GM12878 (cell line): ENCODE results near the gene FADS3. TPM values are rescaled to one million over a fixed set of nuclear protein-coding genes. Genes with fewer than 3 reads are reported as not detected.
A peak's percentile ranks its signal among the peaks of the same experiment; 100 is the strongest.

Source experiments
- BACH1 ChIP-seq: fragments of 450-650 bp; IDR thresholded peaks from 2 replicates; pipeline ENCODE4 v1.6.1; 2017; ENCODE audit warnings: mild to moderate bottlenecking, borderline replicate concordance
- BHLHE40 ChIP-seq, 2 experiments: fragments of 450-650 bp in 1 of 2; IDR thresholded peaks; 2 replicates each; pipeline ENCODE4 v1.6.1; 2011 to 2017; ENCODE audit warnings: low read depth in 2 of 2, borderline replicate concordance in 1 of 2, improper control_type of control experiment in 1 of 2, low read length in 1 of 2, mild to moderate bottlenecking in 1 of 2
- CBX5 ChIP-seq: sonication (generic); IDR thresholded peaks from 2 replicates; pipeline ENCODE4 v1.6.1; 2016; ENCODE audit warnings: low read depth, moderate library complexity, mild to moderate bottlenecking, inconsistent platforms
- IKZF1 ChIP-seq: fragments of 450-650 bp; conservative IDR thresholded peaks from 2 replicates; pipeline ENCODE4 v1.6.1; 2017; ENCODE audit warnings: antibody characterized with exemption, mild to moderate bottlenecking
- IRF4 ChIP-seq: IDR thresholded peaks from 2 replicates; pipeline ENCODE4 v1.6.1; 2011; ENCODE audit warnings: low read depth, low read length
- LARP7 ChIP-seq: fragments of 450-650 bp; IDR thresholded peaks from 2 replicates; pipeline ENCODE4 v1.6.1; 2017; ENCODE audit warnings: mild to moderate bottlenecking
- MYB ChIP-seq: fragments of 150-350 bp; IDR thresholded peaks from 2 replicates; pipeline ENCODE4 v1.6.1; 2014; ENCODE audit warnings: mild to moderate bottlenecking, low read depth, low read length, borderline replicate concordance
- NR2F1 ChIP-seq: fragments of 450-650 bp; conservative IDR thresholded peaks from 2 replicates; pipeline ENCODE4 v1.6.1; 2017; ENCODE audit warnings: mild to moderate bottlenecking
- PML ChIP-seq: IDR thresholded peaks from 2 replicates; pipeline ENCODE4 v1.6.1; 2012; ENCODE audit warnings: low read length, inconsistent platforms
- SMAD1 ChIP-seq: fragments of 450-650 bp; IDR thresholded peaks from 2 replicates; pipeline ENCODE4 v1.6.1; 2018; ENCODE audit warnings: mild to moderate bottlenecking, low read depth; ENCODE audit not compliant: partially characterized antibody
- SUZ12 ChIP-seq: fragments of 200-600 bp; sonication (generic); IDR thresholded peaks from one replicate; pipeline ENCODE4 v1.6.1; 2018; ENCODE audit warnings: antibody characterized with exemption, mild to moderate bottlenecking; ENCODE audit not compliant: unreplicated experiment
- TAF1 ChIP-seq: IDR thresholded peaks from 2 replicates; pipeline ENCODE4 v1.6.1; 2011; ENCODE audit warnings: mild to moderate bottlenecking, low read depth, low read length, borderline replicate concordance
- TARDBP ChIP-seq: IDR thresholded peaks from 2 replicates; pipeline ENCODE4 v1.6.1; 2016; ENCODE audit warnings: borderline replicate concordance
- TCF3 ChIP-seq: IDR thresholded peaks from 2 replicates; pipeline ENCODE4 v1.6.1; 2012; ENCODE audit warnings: low read depth, mild to moderate bottlenecking, low read length, borderline replicate concordance; ENCODE audit not compliant: insufficient read depth
- WRNIP1 ChIP-seq: IDR thresholded peaks from 2 replicates; pipeline ENCODE4 v1.6.1; 2011; ENCODE audit warnings: low read depth, low read length, improper control_type of control experiment, borderline replicate concordance
- ZNF217 ChIP-seq: fragments of 450-650 bp; IDR thresholded peaks from 2 replicates; pipeline ENCODE4 v1.6.1; 2017; ENCODE audit warnings: antibody characterized with exemption, mild to moderate bottlenecking
- ZNF274 ChIP-seq: IDR thresholded peaks from one replicate; pipeline ENCODE4 v1.8.0; 2011; ENCODE audit not compliant: insufficient read length, insufficient read depth
- polyA plus RNA-seq, 11 experiments: library from polyadenylated mRNA; depleted of rRNA in 4 of 11; unstranded in 6 of 11; stranded (reverse) in 5 of 11; fragments of >200 nt; fragmentation: Nextera tagmentation in 4 of 11; fragmentation: Illumina TruSeq in 1 of 11; extraction: Ambion mirVana in 4 of 11; extraction: Trizol in 1 of 11; gene quantifications; 1 replicate in 1 of 11; 2 replicates in 10 of 11; pipeline versions ENCODE4 v1.2.1 to v1.2.3, GENCODE V29; 2011 to 2016; ENCODE audit warnings: inconsistent platforms in 2 of 11, missing spikeins in 2 of 11, low read depth in 1 of 11
- total RNA-seq, 4 experiments: library from RNA; depleted of rRNA in 3 of 4; stranded (reverse); fragments of >200 nt in 3 of 4; fragmentation: Illumina TruSeq in 1 of 4; extraction: Trizol in 1 of 4; gene quantifications; 2 replicates each; pipeline versions ENCODE4 v1.2.1 to v1.2.3, GENCODE V29; 2013 to 2021
- TF ChIP-seq, protein P1 (sequence below): fragments of 450-650 bp; IDR thresholded peaks from 2 replicates; pipeline ENCODE4 v1.6.1; 2017; ENCODE audit warnings: mild to moderate bottlenecking, moderate library complexity
- TF ChIP-seq, protein P2 (sequence below), 3 experiments: IDR thresholded peaks in 2 of 3; conservative IDR thresholded peaks in 1 of 3; 2 replicates each; pipeline ENCODE4 v1.5.1; 2011; ENCODE audit warnings: low read depth in 3 of 3, low read length in 3 of 3, mild to moderate bottlenecking in 3 of 3, control low read depth in 2 of 3, moderate library complexity in 2 of 3, inconsistent platforms in 1 of 3, mixed read lengths in 1 of 3; ENCODE audit not compliant: control insufficient read depth in 2 of 3, insufficient read depth in 1 of 3; ENCODE audit errors: extremely low read depth in 1 of 3
- TF ChIP-seq, protein P3 (sequence below): fragments of 450-650 bp; IDR thresholded peaks from 2 replicates; pipeline ENCODE4 v1.6.1; 2017; ENCODE audit warnings: mild to moderate bottlenecking
- TF ChIP-seq, protein P4 (sequence below): IDR thresholded peaks from 2 replicates; pipeline ENCODE4 v1.6.1; 2011; ENCODE audit warnings: borderline replicate concordance, low read depth, mild to moderate bottlenecking, moderate library complexity, mixed read lengths, low read length; ENCODE audit not compliant: insufficient read depth; ENCODE audit errors: extremely low read length

The FADS3 gene
- total and polyA plus RNA-seq, 10 of the 15 experiments (the other 5 are each of a cell fraction or from before 2014, with no cell fraction given): 0.23 to 8.1 (median 4.2) TPM

DNA sequence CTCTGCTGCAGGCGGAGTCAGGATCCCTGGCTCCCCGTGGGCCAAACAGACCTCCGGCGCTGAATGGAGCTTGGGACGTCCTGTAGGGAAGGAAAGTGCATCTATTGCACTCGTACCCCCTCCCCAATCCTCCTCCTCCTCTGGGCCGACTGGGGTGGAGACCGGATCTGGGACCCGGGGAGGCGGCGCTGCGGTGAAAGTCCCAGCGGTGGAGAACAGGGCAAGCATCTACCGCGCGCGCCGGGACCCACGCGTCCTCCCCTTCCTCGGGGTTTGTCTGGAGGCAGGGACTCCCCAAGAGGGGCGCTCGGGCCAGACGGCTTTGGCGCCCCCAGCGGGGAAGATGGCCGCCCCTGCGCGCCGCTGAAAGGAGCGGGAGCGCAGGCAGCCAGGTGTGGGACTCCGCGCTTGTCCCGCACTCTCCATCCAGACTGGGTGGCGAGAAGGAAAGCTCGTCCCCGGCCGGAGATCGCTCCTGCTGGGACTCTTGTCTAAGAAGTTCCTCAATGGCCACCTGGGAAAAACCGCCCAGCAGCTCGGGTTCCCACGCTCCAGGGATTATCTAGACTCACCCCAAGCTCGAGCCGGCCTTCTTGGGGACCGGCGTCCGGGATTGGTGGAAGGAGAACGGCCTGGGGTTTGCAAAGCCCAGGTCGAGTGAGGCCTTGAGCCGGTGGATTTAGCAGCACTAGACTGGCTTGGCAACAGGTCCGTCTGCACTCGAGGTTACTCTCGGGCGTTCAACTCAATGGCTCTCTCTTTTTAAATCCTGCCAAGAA, 62.5 kb downstream of the FADS3 start (continued):
- TF ChIP-seq, protein P1, sequence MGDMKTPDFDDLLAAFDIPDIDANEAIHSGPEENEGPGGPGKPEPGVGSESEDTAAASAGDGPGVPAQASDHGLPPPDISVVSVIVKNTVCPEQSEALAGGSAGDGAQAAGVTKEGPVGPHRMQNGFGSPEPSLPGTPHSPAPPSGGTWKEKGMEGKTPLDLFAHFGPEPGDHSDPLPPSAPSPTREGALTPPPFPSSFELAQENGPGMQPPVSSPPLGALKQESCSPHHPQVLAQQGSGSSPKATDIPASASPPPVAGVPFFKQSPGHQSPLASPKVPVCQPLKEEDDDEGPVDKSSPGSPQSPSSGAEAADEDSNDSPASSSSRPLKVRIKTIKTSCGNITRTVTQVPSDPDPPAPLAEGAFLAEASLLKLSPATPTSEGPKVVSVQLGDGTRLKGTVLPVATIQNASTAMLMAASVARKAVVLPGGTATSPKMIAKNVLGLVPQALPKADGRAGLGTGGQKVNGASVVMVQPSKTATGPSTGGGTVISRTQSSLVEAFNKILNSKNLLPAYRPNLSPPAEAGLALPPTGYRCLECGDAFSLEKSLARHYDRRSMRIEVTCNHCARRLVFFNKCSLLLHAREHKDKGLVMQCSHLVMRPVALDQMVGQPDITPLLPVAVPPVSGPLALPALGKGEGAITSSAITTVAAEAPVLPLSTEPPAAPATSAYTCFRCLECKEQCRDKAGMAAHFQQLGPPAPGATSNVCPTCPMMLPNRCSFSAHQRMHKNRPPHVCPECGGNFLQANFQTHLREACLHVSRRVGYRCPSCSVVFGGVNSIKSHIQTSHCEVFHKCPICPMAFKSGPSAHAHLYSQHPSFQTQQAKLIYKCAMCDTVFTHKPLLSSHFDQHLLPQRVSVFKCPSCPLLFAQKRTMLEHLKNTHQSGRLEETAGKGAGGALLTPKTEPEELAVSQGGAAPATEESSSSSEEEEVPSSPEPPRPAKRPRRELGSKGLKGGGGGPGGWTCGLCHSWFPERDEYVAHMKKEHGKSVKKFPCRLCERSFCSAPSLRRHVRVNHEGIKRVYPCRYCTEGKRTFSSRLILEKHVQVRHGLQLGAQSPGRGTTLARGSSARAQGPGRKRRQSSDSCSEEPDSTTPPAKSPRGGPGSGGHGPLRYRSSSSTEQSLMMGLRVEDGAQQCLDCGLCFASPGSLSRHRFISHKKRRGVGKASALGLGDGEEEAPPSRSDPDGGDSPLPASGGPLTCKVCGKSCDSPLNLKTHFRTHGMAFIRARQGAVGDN: no peak
- no peak for TF ChIP-seq SMAD1
- TF ChIP-seq, protein P2, sequence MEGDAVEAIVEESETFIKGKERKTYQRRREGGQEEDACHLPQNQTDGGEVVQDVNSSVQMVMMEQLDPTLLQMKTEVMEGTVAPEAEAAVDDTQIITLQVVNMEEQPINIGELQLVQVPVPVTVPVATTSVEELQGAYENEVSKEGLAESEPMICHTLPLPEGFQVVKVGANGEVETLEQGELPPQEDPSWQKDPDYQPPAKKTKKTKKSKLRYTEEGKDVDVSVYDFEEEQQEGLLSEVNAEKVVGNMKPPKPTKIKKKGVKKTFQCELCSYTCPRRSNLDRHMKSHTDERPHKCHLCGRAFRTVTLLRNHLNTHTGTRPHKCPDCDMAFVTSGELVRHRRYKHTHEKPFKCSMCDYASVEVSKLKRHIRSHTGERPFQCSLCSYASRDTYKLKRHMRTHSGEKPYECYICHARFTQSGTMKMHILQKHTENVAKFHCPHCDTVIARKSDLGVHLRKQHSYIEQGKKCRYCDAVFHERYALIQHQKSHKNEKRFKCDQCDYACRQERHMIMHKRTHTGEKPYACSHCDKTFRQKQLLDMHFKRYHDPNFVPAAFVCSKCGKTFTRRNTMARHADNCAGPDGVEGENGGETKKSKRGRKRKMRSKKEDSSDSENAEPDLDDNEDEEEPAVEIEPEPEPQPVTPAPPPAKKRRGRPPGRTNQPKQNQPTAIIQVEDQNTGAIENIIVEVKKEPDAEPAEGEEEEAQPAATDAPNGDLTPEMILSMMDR (IDR thresholded peaks at IDR 0.05 in 2 of 3, conservative IDR thresholded peaks at IDR 0.05 in 1 of 3; ENCODE audit: control insufficient read depth in 2 of 3, extremely low read depth in 1 of 3, insufficient read depth in 1 of 3, low read depth in 3 of 3, low read length in 3 of 3): peak; percentile 52 to 74 (median 61)
- TF ChIP-seq TAF1: peak; percentile 75; the same call in 1 of the 2 replicates
- TF ChIP-seq PML: no peak
- TF ChIP-seq, protein P3, sequence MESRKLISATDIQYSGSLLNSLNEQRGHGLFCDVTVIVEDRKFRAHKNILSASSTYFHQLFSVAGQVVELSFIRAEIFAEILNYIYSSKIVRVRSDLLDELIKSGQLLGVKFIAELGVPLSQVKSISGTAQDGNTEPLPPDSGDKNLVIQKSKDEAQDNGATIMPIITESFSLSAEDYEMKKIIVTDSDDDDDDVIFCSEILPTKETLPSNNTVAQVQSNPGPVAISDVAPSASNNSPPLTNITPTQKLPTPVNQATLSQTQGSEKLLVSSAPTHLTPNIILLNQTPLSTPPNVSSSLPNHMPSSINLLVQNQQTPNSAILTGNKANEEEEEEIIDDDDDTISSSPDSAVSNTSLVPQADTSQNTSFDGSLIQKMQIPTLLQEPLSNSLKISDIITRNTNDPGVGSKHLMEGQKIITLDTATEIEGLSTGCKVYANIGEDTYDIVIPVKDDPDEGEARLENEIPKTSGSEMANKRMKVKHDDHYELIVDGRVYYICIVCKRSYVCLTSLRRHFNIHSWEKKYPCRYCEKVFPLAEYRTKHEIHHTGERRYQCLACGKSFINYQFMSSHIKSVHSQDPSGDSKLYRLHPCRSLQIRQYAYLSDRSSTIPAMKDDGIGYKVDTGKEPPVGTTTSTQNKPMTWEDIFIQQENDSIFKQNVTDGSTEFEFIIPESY: no peak
- no peak for TF ChIP-seq MYB
- no peak for TF ChIP-seq IRF4
- TF ChIP-seq ZNF217: no peak
- TF ChIP-seq IKZF1: peak; percentile 20
- 0 out of 2 replicates have a peak, but pooled peaks have one; percentile 17 for TF ChIP-seq TCF3
- peak; percentile 65; the same call in 1 of the 2 replicates for TF ChIP-seq BACH1
- TF ChIP-seq, protein P4, sequence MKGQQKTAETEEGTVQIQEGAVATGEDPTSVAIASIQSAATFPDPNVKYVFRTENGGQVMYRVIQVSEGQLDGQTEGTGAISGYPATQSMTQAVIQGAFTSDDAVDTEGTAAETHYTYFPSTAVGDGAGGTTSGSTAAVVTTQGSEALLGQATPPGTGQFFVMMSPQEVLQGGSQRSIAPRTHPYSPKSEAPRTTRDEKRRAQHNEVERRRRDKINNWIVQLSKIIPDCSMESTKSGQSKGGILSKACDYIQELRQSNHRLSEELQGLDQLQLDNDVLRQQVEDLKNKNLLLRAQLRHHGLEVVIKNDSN: no peak
- TF ChIP-seq CBX5: no peak
- TF ChIP-seq BHLHE40 (IDR thresholded peaks at IDR 0.05; ENCODE audit: borderline replicate concordance in 1 of 2, low read depth in 2 of 2, low read length in 1 of 2): peak in 1 of 2 experiments; percentile 43; a peak in 1 of 4 replicates
- TF ChIP-seq TARDBP: no peak
- TF ChIP-seq NR2F1: peak; percentile 15; the same call in 1 of the 2 replicates
- TF ChIP-seq WRNIP1: 0 out of 2 replicates have a peak, but pooled peaks have one; percentile 45
- TF ChIP-seq SUZ12: no peak
- peak; percentile 56; the same call in 1 of the 2 replicates for TF ChIP-seq LARP7
- no peak for TF ChIP-seq ZNF274
